Hindlimb muscle (tissue), 1 donor: ENCODE results near the gene SNCAIP. TPM values are rescaled to one million over a fixed set of nuclear protein-coding genes. Genes with fewer than 3 reads are reported as not detected.
A peak's percentile ranks its signal among the peaks of the same experiment; 100 is the strongest.

Experiments
- DNase-seq: peaks from one replicate; pipeline ENCODE4 v3.0.0-alpha.2; 2013
- polyA plus RNA-seq: library from polyadenylated mRNA; unstranded; fragments of 120-200 nt; gene quantifications from one replicate; pipeline ENCODE4 v1.2.1, GENCODE V29; 2013; ENCODE audit not compliant: insufficient read length

The SNCAIP gene
- polyA plus RNA-seq, 1 donor: 5.7 TPM

- no peak for DNase-seq
Measured at GRCh38 chr5:122401976-122402725, 90.1 kb downstream of the SNCAIP start.

- DNase-seq: no peak
Measured at GRCh38 chr5:122402955-122403685, 91.1 kb downstream of the SNCAIP start.

- no peak for DNase-seq
Measured at GRCh38 chr5:122404018-122404417, 92.0 kb downstream of the SNCAIP start.

- DNase-seq: no peak
Measured at GRCh38 chr5:122404653-122405362, 92.8 kb downstream of the SNCAIP start.

GRCh38 chr5:122405751-122406150, 93.7 kb downstream of the SNCAIP start:
- DNase-seq: no peak

- no peak for DNase-seq
Measured at GRCh38 chr5:122406181-122406580, 94.1 kb downstream of the SNCAIP start.

GRCh38 chr5:122408592-122409224, 96.7 kb downstream of the SNCAIP start:
- no peak for DNase-seq

GRCh38 chr5:122412966-122413365, 100.9 kb downstream of the SNCAIP start:
- no peak for DNase-seq

GRCh38 chr5:122413722-122414121, 101.7 kb downstream of the SNCAIP start:
- no peak for DNase-seq

GRCh38 chr5:122415030-122415800, 103.2 kb downstream of the SNCAIP start:
- peak; percentile 66 for DNase-seq

- DNase-seq: no peak
Measured at GRCh38 chr5:122415801-122416120, 103.7 kb downstream of the SNCAIP start.

- DNase-seq: no peak
Measured at GRCh38 chr5:122419142-122419894, 107.3 kb downstream of the SNCAIP start.

- no peak for DNase-seq
Measured at GRCh38 chr5:122420091-122420490, 108.1 kb downstream of the SNCAIP start.

GRCh38 chr5:122420537-122421236, 108.7 kb downstream of the SNCAIP start:
- no peak for DNase-seq

GRCh38 chr5:122421374-122422079, 109.5 kb downstream of the SNCAIP start:
- DNase-seq: no peak

GRCh38 chr5:122423221-122423620, 111.2 kb downstream of the SNCAIP start:
- no peak for DNase-seq

- peak; percentile 67 for DNase-seq
Measured at GRCh38 chr5:122424132-122424531, 112.1 kb downstream of the SNCAIP start.

GRCh38 chr5:122426301-122426700, 114.3 kb downstream of the SNCAIP start:
- DNase-seq: no peak

- no peak for DNase-seq
Measured at GRCh38 chr5:122427621-122428020, 115.6 kb downstream of the SNCAIP start.
